Naive thymus-derived CD4-positive, alpha-beta T cell (primary cell): ENCODE data around the gene USP12. TPM values are rescaled to one million over a fixed set of nuclear protein-coding genes. Genes with fewer than 3 reads are reported as not detected.

Experiments used
- ATAC-seq: fragments of 150-1000 bp; cut with Tn5 transposase; 2 replicates; pipeline ENCODE4 v1.10.0; 2021; ENCODE audit warnings: mild to moderate bottlenecking, moderate library complexity
- CTCF ChIA-PET: fragments of 350-600 bp; sonication (Branson Sonifier 250); formaldehyde crosslinking; loops from one replicate; lab custom pipeline; 2021; ENCODE audit warnings: antibody characterized with exemption; lab: Charles Lee
- POLR2A ChIA-PET: fragments of 350-600 bp; sonication (Branson Sonifier 250); formaldehyde crosslinking; loops from one replicate; lab custom pipeline; 2021; ENCODE audit warnings: antibody characterized with exemption, inconsistent platforms; lab: Charles Lee
- DNase-seq, 9 donors: peaks; one replicate each; pipeline versions ENCODE4 v3.0.0 to v3.0.0-alpha.2; 2020 to 2022; ENCODE audit warnings: mixed read lengths in 1 of 9
- H3K27ac ChIP-seq: one replicate; pipeline ENCODE4 v1.7.0; 2013; ENCODE audit warnings: mild to moderate bottlenecking, low read depth, low read length, moderate library complexity
- H3K27me3 ChIP-seq, 2 donors: one replicate each; pipeline ENCODE4 v1.7.0; 2013; ENCODE audit warnings: low read length in 2 of 2, mild to moderate bottlenecking in 2 of 2, moderate library complexity in 2 of 2; ENCODE audit not compliant: control insufficient read depth in 2 of 2, insufficient read depth in 2 of 2
- H3K36me3 ChIP-seq, 3 experiments: 1 replicate in 2 of 3; 2 replicates in 1 of 3; pipeline ENCODE4 v1.7.0; 2013; ENCODE audit warnings: low read length in 3 of 3, mild to moderate bottlenecking in 3 of 3, moderate library complexity in 1 of 3; ENCODE audit not compliant: insufficient read depth in 3 of 3, control insufficient read depth in 2 of 3
- H3K4me1 ChIP-seq, 2 donors: one replicate each; pipeline ENCODE4 v1.7.0; 2013; ENCODE audit warnings: low read length in 2 of 2, mild to moderate bottlenecking in 2 of 2, moderate library complexity in 1 of 2; ENCODE audit not compliant: control insufficient read depth in 2 of 2, insufficient read depth in 2 of 2
- H3K4me3 ChIP-seq: 2 replicates; pipeline ENCODE4 v1.7.0; 2013; ENCODE audit warnings: mild to moderate bottlenecking, low read length
- H3K9me3 ChIP-seq, 3 experiments: 1 replicate in 2 of 3; 2 replicates in 1 of 3; pipeline ENCODE4 v1.7.0; 2013; ENCODE audit warnings: low read length in 3 of 3; ENCODE audit not compliant: control insufficient read depth in 2 of 3
- H3K27ac Mint-ChIP-seq, 9 donors: one replicate each; pipeline ENCODE4 v1.8.0; 2020 to 2022; ENCODE audit warnings: mixed read lengths in 9 of 9, mild to moderate bottlenecking in 8 of 9, moderate library complexity in 5 of 9, inconsistent platforms in 2 of 9
- H3K27me3 Mint-ChIP-seq, 5 donors: one replicate each; pipeline ENCODE4 v1.8.0; 2021 to 2022; ENCODE audit warnings: mixed read lengths in 5 of 5, mild to moderate bottlenecking in 1 of 5
- H3K36me3 Mint-ChIP-seq, 5 donors: one replicate each; pipeline ENCODE4 v1.8.0; 2020 to 2022; ENCODE audit warnings: mixed read lengths in 5 of 5, mild to moderate bottlenecking in 3 of 5, inconsistent platforms in 1 of 5
- H3K4me1 Mint-ChIP-seq, 7 donors: one replicate each; pipeline ENCODE4 v1.8.0; 2020 to 2022; ENCODE audit warnings: mixed read lengths in 7 of 7, mild to moderate bottlenecking in 3 of 7, inconsistent platforms in 1 of 7
- H3K4me3 Mint-ChIP-seq, 10 donors: one replicate each; pipeline ENCODE4 v1.8.0; 2020 to 2022; ENCODE audit warnings: mild to moderate bottlenecking in 10 of 10, mixed read lengths in 10 of 10, moderate library complexity in 6 of 10, inconsistent platforms in 2 of 10
- H3K9me3 Mint-ChIP-seq, 11 donors: one replicate each; pipeline ENCODE4 v1.8.0; 2020 to 2022; ENCODE audit warnings: mixed read lengths in 11 of 11, mild to moderate bottlenecking in 4 of 11, inconsistent platforms in 1 of 11, moderate library complexity in 1 of 11
- intact Hi-C, 2 donors: fragments of 100-400 bp; cut with micrococcal nuclease; formaldehyde crosslinking; loops; one replicate each; pipeline ENCODE4 v1.15.1; 2023
- polyA plus RNA-seq, 2 donors: library from polyadenylated mRNA; unstranded; fragments of 300-500 nt; fragmentation: Illumina TruSeq; gene quantifications; one replicate each; pipeline ENCODE4 v1.2.3, GENCODE V29; 2021
- total RNA-seq, 6 experiments: library from RNA in 5 of 6; stranded (reverse) in 5 of 6; gene quantifications; 1 replicate in 5 of 6; 2 replicates in 1 of 6; pipeline ENCODE4 v1.2.3 and lab custom pipeline; 2021 to 2026

Gene USP12
- total and polyA plus RNA-seq, 7 experiments from 2014 or later: 11.0 to 53.5 (median 24.7) TPM

DNA sequence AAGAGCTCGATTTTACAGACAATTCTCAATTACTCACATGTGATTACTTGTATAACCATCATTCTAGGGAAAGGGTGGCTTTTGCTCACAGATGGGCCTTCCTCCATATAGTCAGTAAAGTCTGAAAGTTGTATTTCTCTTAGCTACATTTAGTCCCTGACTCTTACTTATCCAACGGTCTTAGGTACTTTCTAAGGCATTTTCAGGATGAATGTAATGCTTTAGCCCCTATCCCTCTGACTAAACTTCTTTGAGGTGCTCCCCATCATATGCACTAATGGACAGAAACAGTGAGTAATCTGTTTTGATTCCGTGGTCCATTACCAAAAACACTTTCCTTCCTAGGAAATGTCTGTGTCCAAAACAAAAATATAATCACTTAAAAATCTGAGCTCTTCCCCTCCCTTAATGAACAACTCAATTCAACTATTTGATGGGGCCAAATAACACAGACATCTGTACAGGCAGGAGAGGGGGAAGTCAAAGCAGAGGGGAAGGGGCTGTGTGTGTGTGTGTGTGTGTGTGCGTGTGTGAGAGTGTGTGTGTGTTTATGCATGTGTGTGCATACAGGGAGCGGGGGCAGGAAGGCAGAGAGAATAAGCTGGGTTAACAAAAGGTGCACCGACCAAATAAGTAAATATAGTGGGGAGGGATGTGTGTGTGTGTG lies 84.9 kb downstream of the USP12 start:
- CTCF ChIA-PET: no interaction called here
- H3K27me3 Mint-ChIP-seq: no peaks in the 10 kb centered on the region
- no peak overlapping the region for H3K27ac Mint-ChIP-seq
- no peak overlapping the region for H3K4me3 Mint-ChIP-seq
- Histone ChIP-seq H3K4me3 (no peak overlapping the region), H3K9me3 (no peaks in the 10 kb centered on the region), H3K27ac (no peak overlapping the region), H3K27me3 (no peaks in the 10 kb centered on the region), H3K36me3 (peaks cover 0 to 20% (median 7%) of the 10 kb centered on the region in 3 experiments), H3K4me1 (no peaks in the 10 kb centered on the region)
- peaks cover 0 to 13% (median 2%) of the 10 kb centered on the region in 7 donors for H3K4me1 Mint-ChIP-seq
- peaks cover 12 to 57% (median 34%) of the 10 kb centered on the region in 5 donors for H3K36me3 Mint-ChIP-seq
- intact Hi-C loops: no loop called here
- H3K9me3 Mint-ChIP-seq: no peaks in the 10 kb centered on the region
- POLR2A ChIA-PET: no interaction called here
- ATAC-seq (no peak), DNase-seq (no peak)

DNA sequence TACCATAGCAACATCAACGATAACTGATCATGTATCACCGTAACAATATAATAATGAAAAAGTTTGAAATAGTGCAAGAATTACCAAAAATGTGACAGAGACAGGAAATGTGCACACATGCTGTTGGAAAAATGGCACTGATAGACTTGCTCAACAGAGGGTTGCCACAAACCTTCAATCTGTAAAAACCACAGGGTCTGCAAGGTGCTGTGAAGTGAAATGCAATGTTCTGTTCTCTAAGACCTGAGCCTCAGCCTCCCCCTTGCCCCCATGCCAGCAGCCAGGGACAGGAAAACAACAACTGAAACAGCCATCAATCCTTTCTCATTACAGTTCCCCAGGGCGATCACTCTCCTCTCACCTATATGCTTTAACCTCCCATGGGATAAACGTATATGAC lies 88.4 kb downstream of the USP12 start:
- no peaks in the 10 kb centered on the region for H3K27me3 ChIP-seq
- no peaks in the 10 kb centered on the region for H3K27me3 Mint-ChIP-seq
- DNase-seq (no peak), ATAC-seq (no peak)
- no peaks in the 10 kb centered on the region for H3K4me1 ChIP-seq
- H3K36me3 Mint-ChIP-seq: peaks cover 7 to 59% (median 42%) of the 10 kb centered on the region in 5 donors
- no peak overlapping the region for H3K27ac Mint-ChIP-seq
- POLR2A ChIA-PET: no interaction called here
- no peak overlapping the region for H3K4me3 Mint-ChIP-seq
- H3K27ac ChIP-seq: no peak overlapping the region
- intact Hi-C loops: no loop called here
- peaks cover 0 to 8% (median 7%) of the 10 kb centered on the region in 3 experiments for H3K36me3 ChIP-seq
- H3K4me3 ChIP-seq: no peak overlapping the region
- H3K4me1 Mint-ChIP-seq: peaks cover 9 to 20% (median 14%) of the 10 kb centered on the region in 7 donors
- H3K9me3 ChIP-seq: no peaks in the 10 kb centered on the region
- CTCF ChIA-PET: no interaction called here
- H3K9me3 Mint-ChIP-seq: no peaks in the 10 kb centered on the region

DNA sequence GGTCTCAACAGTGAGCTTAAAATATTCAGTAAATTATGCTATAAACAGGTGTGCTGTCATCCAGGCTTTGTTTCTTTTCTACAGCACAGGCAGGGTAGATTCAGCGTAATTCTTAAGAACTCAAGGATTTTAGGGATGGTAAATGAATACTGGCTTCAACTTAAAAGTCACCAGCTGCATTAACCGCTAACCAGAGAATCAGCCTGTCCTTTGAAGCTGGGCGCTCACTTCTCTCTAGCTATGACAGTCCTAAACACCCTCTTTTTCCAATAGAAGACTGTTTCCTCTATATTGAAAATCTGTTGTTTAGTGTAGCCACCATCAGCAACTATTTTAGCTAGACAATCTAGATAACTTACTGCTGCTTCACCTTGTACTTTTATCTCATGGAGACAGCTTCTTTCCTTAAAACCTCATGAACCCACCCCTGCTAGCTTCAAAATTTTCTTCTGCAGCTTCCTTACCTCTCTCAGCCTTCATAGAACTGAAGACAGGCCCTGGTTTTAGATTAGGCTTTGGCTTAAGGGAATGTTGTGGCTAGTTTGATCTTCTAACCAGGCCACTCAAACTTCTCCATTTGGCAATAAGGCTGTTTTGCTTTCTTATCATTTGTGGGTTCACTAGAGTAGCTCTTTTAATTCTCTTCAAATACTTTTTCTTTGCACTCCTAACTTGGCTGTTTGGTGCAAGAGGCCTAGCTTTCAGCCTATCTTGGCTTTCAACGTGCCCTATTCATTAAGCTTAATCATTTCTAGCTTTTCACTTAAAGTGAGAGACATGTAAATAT lies 89.5 kb downstream of the USP12 start:
- H3K36me3 Mint-ChIP-seq: peaks cover 1 to 50% (median 38%) of the 10 kb centered on the region in 5 donors
- H3K4me3 Mint-ChIP-seq: no peak overlapping the region
- Histone ChIP-seq H3K36me3 (peaks cover 0 to 8% (median 3%) of the 10 kb centered on the region in 3 experiments), H3K9me3 (no peaks in the 10 kb centered on the region), H3K27me3 (no peaks in the 10 kb centered on the region), H3K4me1 (no peaks in the 10 kb centered on the region), H3K4me3 (no peak overlapping the region), H3K27ac (no peak overlapping the region)
- CTCF ChIA-PET: interaction anchor here (0.6 kb wide), 1 partner anchor 235 kb away, joined by 3 read pairs; no protein-coding TSS in a partner anchor
- POLR2A ChIA-PET: interaction anchor here (0.7 kb wide), 1 partner anchor 1316 kb away, joined by 3 read pairs; no protein-coding TSS in a partner anchor
- H3K27me3 Mint-ChIP-seq: no peaks in the 10 kb centered on the region
- H3K27ac Mint-ChIP-seq: peak overlapping the region in 2 of 9 donors; percentile 25 to 63
- no peaks in the 10 kb centered on the region for H3K9me3 Mint-ChIP-seq
- DNase-seq (no peak), ATAC-seq (no peak)
- intact Hi-C loops: no loop called here
- H3K4me1 Mint-ChIP-seq: peaks cover 9 to 20% (median 15%) of the 10 kb centered on the region in 7 donors

DNA sequence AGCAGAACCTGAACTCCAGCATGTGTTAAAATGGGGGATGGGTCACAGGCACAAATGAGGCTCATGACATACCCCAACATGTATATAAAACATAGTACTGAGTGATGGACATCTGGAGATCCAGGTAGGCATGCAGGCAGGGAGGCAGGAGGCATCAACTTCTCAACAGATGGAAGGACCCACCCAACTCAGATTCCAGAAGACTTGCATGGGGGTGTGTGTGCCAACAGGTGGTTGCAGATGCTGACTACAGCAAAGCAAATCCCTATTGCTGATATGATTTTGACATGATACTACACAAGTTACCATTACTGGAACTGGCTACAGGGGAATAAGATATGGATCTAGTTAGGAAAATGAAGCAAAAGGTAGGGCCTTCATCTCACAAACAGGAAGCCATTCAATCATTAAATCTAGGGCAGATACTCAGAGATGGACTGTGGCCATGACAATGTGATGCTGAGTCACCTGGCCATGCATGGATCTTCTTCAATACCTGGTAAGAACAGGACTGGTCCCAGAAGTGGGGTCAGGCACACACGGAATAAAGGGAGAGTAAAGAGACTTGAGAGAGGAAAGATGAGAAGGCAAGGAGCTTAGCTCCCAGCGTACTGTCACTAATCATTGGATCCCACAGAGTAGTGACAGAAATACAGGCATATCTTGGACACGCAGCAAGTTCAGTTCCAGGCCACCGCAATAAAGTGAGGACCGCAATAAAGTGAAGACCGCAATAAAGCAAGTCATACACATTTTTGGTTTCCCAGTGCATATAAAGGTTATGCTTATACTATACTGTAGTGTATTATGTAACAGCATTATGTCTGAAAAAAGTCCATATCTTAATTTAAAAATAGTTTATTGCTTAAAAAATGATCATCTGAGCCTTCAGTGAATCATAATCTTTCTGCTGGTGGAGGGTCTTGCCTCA lies 91.3 kb downstream of the USP12 start:
- no peak for ATAC-seq
- POLR2A ChIA-PET: no interaction called here
- DNase-seq: no peak

DNA sequence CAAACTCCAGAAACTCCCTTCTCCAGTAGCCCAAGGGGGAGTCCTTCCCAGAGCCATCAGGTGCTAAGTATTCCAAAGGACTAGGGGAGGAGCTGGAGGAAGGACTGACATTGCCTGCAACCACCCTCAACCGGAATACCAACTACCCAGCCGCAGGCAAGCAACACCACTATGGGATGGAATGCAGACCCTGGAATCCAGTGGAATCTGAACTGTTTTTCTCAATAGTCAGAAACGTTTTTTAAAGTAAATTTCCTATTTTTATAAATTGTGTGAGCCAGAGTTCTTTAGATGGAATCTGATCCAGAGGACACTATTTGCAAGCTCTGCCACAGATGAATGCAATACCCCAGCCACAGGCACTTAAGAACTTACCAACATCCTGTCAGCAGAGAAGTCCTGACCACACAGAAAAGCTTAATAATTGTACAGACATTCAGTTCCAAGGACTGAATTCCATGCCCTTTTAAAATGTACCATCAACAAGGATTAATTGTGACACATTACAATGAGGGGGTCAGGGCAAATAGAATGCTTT lies 92.1 kb downstream of the USP12 start:
- Mint-ChIP-seq H3K4me3 (no peak overlapping the region), H3K36me3 (peaks cover 0 to 47% (median 43%) of the 10 kb centered on the region in 5 donors), H3K27ac (no peak overlapping the region), H3K9me3 (no peaks in the 10 kb centered on the region), H3K4me1 (peaks cover 9 to 20% (median 15%) of the 10 kb centered on the region in 7 donors), H3K27me3 (no peaks in the 10 kb centered on the region)
- ATAC-seq: no peak
- H3K9me3 ChIP-seq: no peaks in the 10 kb centered on the region
- no peaks in the 10 kb centered on the region for H3K4me1 ChIP-seq
- POLR2A ChIA-PET: no interaction called here
- intact Hi-C loops: loop anchor here in 1 of 2 donors (5.0 kb wide), 1 partner anchor 53 kb away; no protein-coding TSS in a partner anchor
- CTCF ChIA-PET: no interaction called here
- H3K27ac ChIP-seq: no peak overlapping the region
- H3K27me3 ChIP-seq: no peaks in the 10 kb centered on the region
- peaks cover 0 to 3% (median 0%) of the 10 kb centered on the region in 3 experiments for H3K36me3 ChIP-seq
- DNase-seq: no peak
- no peak overlapping the region for H3K4me3 ChIP-seq

More for the DNA sequence above, 91.3 kb downstream of the USP12 start:
- CTCF ChIA-PET: no interaction called here
- Histone ChIP-seq H3K27me3 (no peaks in the 10 kb centered on the region), H3K9me3 (no peaks in the 10 kb centered on the region), H3K36me3 (peaks cover 0 to 3% (median 0%) of the 10 kb centered on the region in 3 experiments), H3K27ac (no peak overlapping the region), H3K4me3 (no peak overlapping the region), H3K4me1 (no peaks in the 10 kb centered on the region)
- Mint-ChIP-seq H3K27me3 (no peaks in the 10 kb centered on the region), H3K4me3 (no peak overlapping the region), H3K27ac (peak overlapping the region in 1 of 9 donors; percentile 5), H3K4me1 (peaks cover 9 to 20% (median 15%) of the 10 kb centered on the region in 7 donors), H3K9me3 (no peaks in the 10 kb centered on the region), H3K36me3 (peaks cover 0 to 45% (median 37%) of the 10 kb centered on the region in 5 donors)
- intact Hi-C loops: no loop called here

DNA sequence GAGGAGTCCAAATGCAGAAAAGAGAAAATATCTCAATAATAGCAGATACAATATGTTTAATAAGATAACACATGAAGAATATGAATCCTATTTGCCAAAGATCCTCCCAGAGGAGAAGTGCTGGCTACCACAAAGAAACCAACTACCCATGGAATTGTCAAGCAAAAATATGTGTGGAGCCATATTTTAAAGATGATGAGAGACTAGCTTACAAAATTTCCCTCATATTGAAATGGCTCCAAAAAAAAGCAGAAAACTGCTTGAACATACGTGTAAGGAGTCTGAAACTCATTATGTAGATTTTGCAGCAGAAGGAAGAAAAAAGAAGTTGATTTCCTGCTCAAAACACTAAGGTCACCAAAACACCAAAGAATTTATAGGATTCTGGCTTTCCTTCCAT lies 94.2 kb downstream of the USP12 start:
- H3K4me3 ChIP-seq: no peak overlapping the region
- Mint-ChIP-seq H3K4me3 (no peak overlapping the region), H3K27ac (peak overlapping the region in 1 of 9 donors; percentile 26), H3K9me3 (no peaks in the 10 kb centered on the region), H3K27me3 (no peaks in the 10 kb centered on the region), H3K4me1 (peaks cover 9 to 23% (median 13%) of the 10 kb centered on the region in 7 donors), H3K36me3 (peaks cover 9 to 57% (median 51%) of the 10 kb centered on the region in 5 donors)
- H3K9me3 ChIP-seq: no peaks in the 10 kb centered on the region
- POLR2A ChIA-PET: no interaction called here
- H3K4me1 ChIP-seq: no peaks in the 10 kb centered on the region
- peaks cover 0 to 10% (median 0%) of the 10 kb centered on the region in 3 experiments for H3K36me3 ChIP-seq
- intact Hi-C loops: loop anchor here in 1 of 2 donors (5.0 kb wide), 1 partner anchor 55 kb away; no protein-coding TSS in a partner anchor
- CTCF ChIA-PET: no interaction called here
- no peak for ATAC-seq
- no peaks in the 10 kb centered on the region for H3K27me3 ChIP-seq
- no peak for DNase-seq
- H3K27ac ChIP-seq: no peak overlapping the region
